ENCODE results near the gene DBNDD1.

The DBNDD1 gene

DNA sequence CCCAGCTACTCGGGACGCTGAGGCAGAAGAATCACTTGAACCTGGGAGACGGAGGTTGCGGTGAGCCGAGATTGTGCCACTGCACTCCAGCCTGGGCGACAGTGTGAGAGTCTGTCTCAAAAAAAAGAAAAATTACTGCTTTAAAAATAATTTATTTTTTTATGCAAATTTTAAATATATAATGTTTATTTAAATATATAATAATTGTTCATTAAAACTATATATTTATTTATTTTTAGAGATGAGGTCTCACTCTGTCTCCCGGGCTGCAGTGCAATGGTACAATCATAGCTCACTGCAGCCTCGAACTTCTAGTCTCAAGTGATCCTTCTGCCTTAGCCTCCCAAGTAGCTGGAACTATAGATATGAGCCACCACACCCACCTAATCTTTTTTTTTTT, 15.2 kb upstream of the DBNDD1 start:
- peaks cover 77% of the 10 kb centered on the region for H3K36me3 ChIP-seq (ENCODE audit: insufficient read depth, insufficient read length, low read length)
- TF ChIP-seq ZNF274 (IDR thresholded peaks at IDR 0.05; ENCODE audit: low read depth, low read length) = no peak
- no peak for TF ChIP-seq YY1 (IDR thresholded peaks at IDR 0.05; ENCODE audit: insufficient read depth, insufficient read length)
- TF ChIP-seq SUZ12 (IDR thresholded peaks at IDR 0.05; ENCODE audit: extremely low read depth, insufficient read depth, insufficient read length) = no peak
- DNase-seq (ENCODE audit: low read depth, low spot score) = no peak
- no peaks in the 10 kb centered on the region for H3K9me3 ChIP-seq (ENCODE audit: insufficient read depth, low read length)
- H3K4me1 ChIP-seq (ENCODE audit: insufficient read depth, insufficient read length) = peaks cover 9% of the 10 kb centered on the region
- no peaks in the 10 kb centered on the region for H3K27me3 ChIP-seq (ENCODE audit: insufficient read depth, insufficient read length)
- no peak overlapping the region for H3K9ac ChIP-seq (ENCODE audit: insufficient read length, low read depth)
- H3K4me3 ChIP-seq (ENCODE audit: insufficient read length, low read depth) = no peak overlapping the region

DNA sequence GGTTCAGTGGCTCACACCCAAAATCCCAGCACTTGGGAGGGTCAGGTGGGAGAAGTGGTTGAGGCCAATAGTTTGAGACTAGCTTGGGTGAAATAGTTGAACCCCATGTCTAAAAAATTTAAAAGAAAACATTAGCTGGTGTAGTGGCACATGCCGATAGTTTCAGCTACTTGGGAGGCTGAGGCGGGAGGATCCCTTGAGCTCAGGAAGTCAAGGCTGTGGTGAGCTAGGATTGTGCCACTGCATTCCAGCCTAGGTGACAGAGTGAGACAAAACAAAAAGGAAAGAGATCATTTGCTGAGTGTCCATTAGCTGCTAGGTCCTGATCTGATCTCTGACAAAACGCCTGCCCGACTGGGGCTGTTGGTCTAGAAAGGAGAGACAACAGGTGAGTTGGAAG, 14.1 kb upstream of the DBNDD1 start:
- Histone ChIP-seq H3K4me1 (ENCODE audit: insufficient read depth, insufficient read length) (peaks cover 12% of the 10 kb centered on the region), H3K27me3 (ENCODE audit: insufficient read depth, insufficient read length) (no peaks in the 10 kb centered on the region), H3K9me3 (ENCODE audit: insufficient read depth, low read length) (no peaks in the 10 kb centered on the region), H3K9ac (ENCODE audit: insufficient read length, low read depth) (no peak overlapping the region), H3K36me3 (ENCODE audit: insufficient read depth, insufficient read length, low read length) (peaks cover 79% of the 10 kb centered on the region), H3K4me3 (ENCODE audit: insufficient read length, low read depth) (no peak overlapping the region)
- TF ChIP-seq ZNF274 (IDR thresholded peaks at IDR 0.05; ENCODE audit: low read depth, low read length) (no peak), SUZ12 (IDR thresholded peaks at IDR 0.05; ENCODE audit: extremely low read depth, insufficient read depth, insufficient read length) (no peak), YY1 (IDR thresholded peaks at IDR 0.05; ENCODE audit: insufficient read depth, insufficient read length) (no peak)
- no peak for DNase-seq (ENCODE audit: low read depth, low spot score)

DNA sequence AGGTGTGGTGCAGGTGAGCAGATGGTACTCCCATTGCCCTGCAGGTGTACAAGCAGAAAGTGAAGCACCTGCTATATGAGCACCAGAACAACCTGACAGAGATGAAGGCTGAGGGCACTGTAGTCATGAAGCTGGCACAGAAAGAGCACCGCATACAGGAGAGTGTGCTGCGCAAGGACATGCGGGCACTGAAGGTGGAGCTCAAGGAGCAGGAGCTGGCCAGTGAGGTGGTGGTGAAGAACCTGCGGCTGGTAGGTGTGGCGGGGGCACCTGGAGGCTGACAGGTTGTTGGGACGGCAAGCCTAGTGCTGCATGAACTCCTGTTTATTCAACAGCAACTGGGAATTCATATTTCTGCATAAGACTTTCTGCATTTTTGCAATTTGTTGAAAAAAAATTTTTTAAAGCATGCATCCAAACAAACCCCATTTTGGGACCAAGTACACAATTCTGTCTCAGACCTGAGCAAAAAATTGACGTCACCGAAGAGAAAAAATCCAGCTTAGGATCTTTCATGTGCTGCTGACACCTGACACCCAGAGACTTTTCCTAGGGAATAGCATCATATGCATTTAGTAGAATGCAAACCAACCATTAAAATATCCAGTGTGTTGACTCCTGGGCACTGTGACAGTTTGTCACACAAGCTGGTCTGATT, 13.5 kb upstream of the DBNDD1 start:
- H3K36me3 ChIP-seq (ENCODE audit: insufficient read depth, insufficient read length, low read length) = peaks cover 73% of the 10 kb centered on the region
- H3K9ac ChIP-seq (ENCODE audit: insufficient read length, low read depth) = no peak overlapping the region
- H3K4me3 ChIP-seq (ENCODE audit: insufficient read length, low read depth) = no peak overlapping the region
- peaks cover 12% of the 10 kb centered on the region for H3K4me1 ChIP-seq (ENCODE audit: insufficient read depth, insufficient read length)
- no peak for TF ChIP-seq YY1 (IDR thresholded peaks at IDR 0.05; ENCODE audit: insufficient read depth, insufficient read length)
- H3K27me3 ChIP-seq (ENCODE audit: insufficient read depth, insufficient read length) = no peaks in the 10 kb centered on the region
- H3K9me3 ChIP-seq (ENCODE audit: insufficient read depth, low read length) = no peaks in the 10 kb centered on the region
- no peak for DNase-seq (ENCODE audit: low read depth, low spot score)

DNA sequence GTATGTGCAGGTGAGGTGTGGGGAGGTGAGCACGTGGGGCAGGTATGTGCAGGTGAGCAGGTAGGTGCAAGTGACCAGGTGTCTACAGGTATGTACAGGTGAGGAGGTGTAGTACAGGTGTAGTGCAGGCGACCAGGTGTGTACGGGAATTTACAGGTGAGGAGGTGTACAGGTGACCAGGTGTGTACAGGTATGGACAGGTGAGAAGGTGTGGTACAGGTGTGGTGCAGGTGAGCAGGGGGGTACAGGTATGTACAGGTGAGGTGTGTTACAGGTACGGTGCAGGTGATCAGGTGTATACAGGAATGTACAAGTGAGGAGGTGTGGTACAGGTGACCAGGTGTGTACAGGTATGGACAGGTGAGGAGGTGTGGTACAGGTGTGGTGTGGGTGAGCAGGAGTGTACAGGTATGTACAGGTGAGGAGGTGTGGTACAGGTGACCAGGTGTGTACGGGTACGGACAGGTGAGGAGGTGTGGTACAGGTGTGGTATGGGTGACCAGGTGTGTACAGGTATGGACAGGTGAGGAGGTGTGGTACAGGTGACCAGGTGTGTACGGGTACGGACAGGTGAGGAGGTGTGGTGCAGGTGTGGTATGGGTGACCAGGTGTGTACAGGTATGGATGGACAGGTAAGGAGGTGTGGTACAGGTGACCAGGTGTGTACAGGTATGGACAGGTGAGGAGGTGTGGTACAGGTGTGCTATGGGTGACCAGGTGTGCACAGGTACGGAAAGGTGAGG, 12.8 kb upstream of the DBNDD1 start:
- Histone ChIP-seq H3K4me1 (ENCODE audit: insufficient read depth, insufficient read length) (peaks cover 12% of the 10 kb centered on the region), H3K9me3 (ENCODE audit: insufficient read depth, low read length) (no peaks in the 10 kb centered on the region), H3K9ac (ENCODE audit: insufficient read length, low read depth) (no peak overlapping the region), H3K27me3 (ENCODE audit: insufficient read depth, insufficient read length) (no peaks in the 10 kb centered on the region), H3K4me3 (ENCODE audit: insufficient read length, low read depth) (no peak overlapping the region), H3K36me3 (ENCODE audit: insufficient read depth, insufficient read length, low read length) (peaks cover 66% of the 10 kb centered on the region)
- DNase-seq (ENCODE audit: low read depth, low spot score) = no peak
- TF ChIP-seq YY1 (IDR thresholded peaks at IDR 0.05; ENCODE audit: insufficient read depth, insufficient read length) (no peak), ZNF274 (IDR thresholded peaks at IDR 0.05; ENCODE audit: low read depth, low read length) (no peak), SUZ12 (IDR thresholded peaks at IDR 0.05; ENCODE audit: extremely low read depth, insufficient read depth, insufficient read length) (no peak)

DNA sequence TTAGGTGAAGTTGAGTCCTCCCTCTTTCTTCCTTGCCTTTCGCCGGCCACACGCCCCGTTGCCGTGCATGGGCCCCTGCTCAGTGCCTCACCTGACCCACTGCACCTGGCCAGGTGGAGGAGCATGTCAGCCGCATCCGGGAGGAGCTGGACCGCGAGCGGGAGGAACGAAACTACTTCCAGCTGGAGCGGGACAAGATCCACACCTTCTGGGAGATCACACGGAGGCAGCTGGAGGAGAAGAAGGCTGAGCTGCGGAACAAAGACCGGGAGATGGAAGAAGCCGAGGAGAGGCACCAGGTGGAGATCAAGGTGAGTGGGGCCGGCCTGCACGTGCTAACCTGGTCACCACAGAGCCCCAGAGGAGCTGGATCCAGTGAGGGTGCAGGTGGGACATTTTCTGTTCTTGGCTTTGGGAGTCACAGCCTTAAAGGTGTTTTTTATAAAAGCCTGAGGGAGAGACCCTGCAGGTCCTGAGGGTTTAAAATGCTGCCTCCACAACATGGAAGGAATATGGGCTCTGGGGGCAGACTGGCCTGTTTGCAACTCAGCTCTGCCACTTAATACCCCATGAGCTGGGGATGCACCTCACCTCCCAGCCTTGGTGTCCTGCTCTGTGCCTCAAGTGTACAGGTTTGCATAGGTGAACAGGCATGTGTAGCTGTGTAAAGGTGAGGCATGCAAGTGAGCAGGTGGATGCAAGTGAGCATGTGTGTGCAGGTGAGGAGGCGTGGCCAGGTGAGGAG, 12.1 kb upstream of the DBNDD1 start:
- Histone ChIP-seq H3K27me3 (ENCODE audit: insufficient read depth, insufficient read length) (no peaks in the 10 kb centered on the region), H3K9ac (ENCODE audit: insufficient read length, low read depth) (no peak overlapping the region), H3K4me1 (ENCODE audit: insufficient read depth, insufficient read length) (peaks cover 12% of the 10 kb centered on the region), H3K36me3 (ENCODE audit: insufficient read depth, insufficient read length, low read length) (peaks cover 61% of the 10 kb centered on the region), H3K9me3 (ENCODE audit: insufficient read depth, low read length) (no peaks in the 10 kb centered on the region), H3K4me3 (ENCODE audit: insufficient read length, low read depth) (no peak overlapping the region)
- TF ChIP-seq ZNF274 (IDR thresholded peaks at IDR 0.05; ENCODE audit: low read depth, low read length) = no peak
- TF ChIP-seq YY1 (IDR thresholded peaks at IDR 0.05; ENCODE audit: insufficient read depth, insufficient read length) = no peak
- TF ChIP-seq SUZ12 (IDR thresholded peaks at IDR 0.05; ENCODE audit: extremely low read depth, insufficient read depth, insufficient read length) = no peak
- no peak for DNase-seq (ENCODE audit: low read depth, low spot score)

DNA sequence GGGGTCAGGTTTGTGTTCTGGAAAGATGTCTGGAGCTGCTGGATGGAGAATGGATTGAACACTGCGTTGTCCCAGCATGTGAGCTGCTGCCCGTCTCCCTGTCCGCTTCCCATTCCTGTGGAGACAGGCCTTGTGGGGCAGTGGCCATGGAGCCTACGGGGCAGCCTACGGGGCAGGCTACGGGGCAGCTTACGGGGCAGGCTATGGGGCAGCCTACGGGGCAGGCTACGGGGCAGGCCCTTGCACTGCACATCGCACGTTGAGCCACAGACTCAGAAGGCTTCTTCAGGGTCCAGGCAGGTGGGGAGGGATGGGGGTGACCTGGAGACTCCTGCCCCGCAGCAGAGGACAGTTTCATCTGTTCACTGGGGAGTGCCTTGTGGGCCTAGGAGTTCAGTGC, 9.7 kb upstream of the DBNDD1 start:
- TF ChIP-seq YY1 (IDR thresholded peaks at IDR 0.05; ENCODE audit: insufficient read depth, insufficient read length) = no peak
- no peak for TF ChIP-seq SUZ12 (IDR thresholded peaks at IDR 0.05; ENCODE audit: extremely low read depth, insufficient read depth, insufficient read length)
- no peak for TF ChIP-seq ZNF274 (IDR thresholded peaks at IDR 0.05; ENCODE audit: low read depth, low read length)
- Histone ChIP-seq H3K9me3 (ENCODE audit: insufficient read depth, low read length) (no peaks in the 10 kb centered on the region), H3K4me1 (ENCODE audit: insufficient read depth, insufficient read length) (peaks cover 5% of the 10 kb centered on the region), H3K9ac (ENCODE audit: insufficient read length, low read depth) (no peak overlapping the region), H3K27me3 (ENCODE audit: insufficient read depth, insufficient read length) (no peaks in the 10 kb centered on the region), H3K4me3 (ENCODE audit: insufficient read length, low read depth) (no peak overlapping the region), H3K36me3 (ENCODE audit: insufficient read depth, insufficient read length, low read length) (peaks cover 45% of the 10 kb centered on the region)
- no peak for DNase-seq (ENCODE audit: low read depth, low spot score)

DNA sequence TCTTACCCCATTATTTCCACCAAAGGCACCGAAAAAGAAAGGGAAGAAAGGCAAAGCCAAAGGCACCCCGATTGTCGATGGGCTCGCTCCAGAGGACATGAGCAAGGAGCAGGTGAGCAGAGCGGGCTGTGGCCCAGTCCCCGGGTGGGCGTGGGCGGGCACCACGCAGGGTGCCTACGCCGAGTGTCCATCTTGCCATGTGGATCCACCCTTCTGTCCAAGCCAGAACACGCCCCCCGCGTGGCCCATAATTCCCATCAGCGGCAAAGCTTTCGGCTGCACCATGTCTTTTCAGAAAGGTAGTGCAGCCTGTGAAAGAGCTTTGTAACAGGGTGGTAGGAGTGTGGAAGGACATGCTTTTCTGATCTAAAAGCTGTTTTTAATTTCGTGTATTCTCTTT, 8.4 kb upstream of the DBNDD1 start:
- H3K4me3 ChIP-seq (ENCODE audit: insufficient read length, low read depth) = no peak overlapping the region
- DNase-seq (ENCODE audit: low read depth, low spot score) = no peak
- no peaks in the 10 kb centered on the region for H3K9me3 ChIP-seq (ENCODE audit: insufficient read depth, low read length)
- peaks cover 32% of the 10 kb centered on the region for H3K36me3 ChIP-seq (ENCODE audit: insufficient read depth, insufficient read length, low read length)
- peaks cover 10% of the 10 kb centered on the region for H3K4me1 ChIP-seq (ENCODE audit: insufficient read depth, insufficient read length)
- no peaks in the 10 kb centered on the region for H3K27me3 ChIP-seq (ENCODE audit: insufficient read depth, insufficient read length)
- TF ChIP-seq ZNF274 (IDR thresholded peaks at IDR 0.05; ENCODE audit: low read depth, low read length) (no peak), YY1 (IDR thresholded peaks at IDR 0.05; ENCODE audit: insufficient read depth, insufficient read length) (no peak), SUZ12 (IDR thresholded peaks at IDR 0.05; ENCODE audit: extremely low read depth, insufficient read depth, insufficient read length) (no peak)
- no peak overlapping the region for H3K9ac ChIP-seq (ENCODE audit: insufficient read length, low read depth)
